H1 (cell line): ENCODE results near the gene UBQLN3. TPM values are rescaled to one million over a fixed set of nuclear protein-coding genes. Genes with fewer than 3 reads are reported as not detected.

Experiments used
- CTCF ChIA-PET: fragments of 300-600 bp; sonication (Branson Sonifier 250); formaldehyde crosslinking; loops from one replicate; lab custom pipeline; 2021; ENCODE audit not compliant: partially characterized antibody; lab: Charles Lee
- POLR2A ChIA-PET: fragments of 300-600 bp; sonication (Branson Sonifier 250); formaldehyde crosslinking; loops from one replicate; lab custom pipeline; 2021; ENCODE audit warnings: inconsistent platforms; ENCODE audit not compliant: partially characterized antibody; lab: Charles Lee
- DNase-seq, 2 experiments: peaks; one replicate each; pipeline versions ENCODE4 v3.0.0 to v3.0.0-alpha.2; 2010 to 2022; ENCODE audit warnings: low spot score in 2 of 2, low read depth in 1 of 2, mixed read lengths in 1 of 2
- FAIRE-seq: peaks from 2 replicates; lab custom pipeline; 2011; peaks lifted over from hg19 to GRCh38; lab: Jason Lieb, UNC
- H2AFZ ChIP-seq: 2 replicates; pipeline ENCODE4 v1.8.1; 2012; ENCODE audit warnings: low read length, inconsistent platforms
- H2AK5ac ChIP-seq: 2 replicates; pipeline ENCODE4 v1.6.1; 2013; ENCODE audit warnings: low read depth, low read length
- H2BK120ac ChIP-seq: replicated peaks from 2 replicates; pipeline ENCODE3; 2013; ENCODE audit warnings: low read depth, low read length, inconsistent platforms
- H2BK12ac ChIP-seq: 2 replicates; pipeline ENCODE4 v1.6.1; 2013; ENCODE audit warnings: low read depth, low read length
- H2BK15ac ChIP-seq: 2 replicates; pipeline ENCODE4 v1.6.1; 2013; ENCODE audit warnings: low read length
- H2BK20ac ChIP-seq: 2 replicates; pipeline ENCODE4 v1.6.1; 2013; ENCODE audit warnings: low read length
- H2BK5ac ChIP-seq: 2 replicates; pipeline ENCODE4 v1.6.1; 2013; ENCODE audit warnings: low read depth, low read length
- H3K14ac ChIP-seq: 2 replicates; pipeline ENCODE4 v1.6.1; 2013; ENCODE audit warnings: inconsistent platforms; ENCODE audit not compliant: insufficient read length
- H3K18ac ChIP-seq: 2 replicates; pipeline ENCODE4 v1.6.1; 2013; ENCODE audit warnings: low read length; ENCODE audit errors: extremely low read depth
- H3K23ac ChIP-seq: 2 replicates; pipeline ENCODE4 v1.6.1; 2013; ENCODE audit warnings: inconsistent platforms; ENCODE audit not compliant: insufficient read length
- H3K23me2 ChIP-seq: 2 replicates; pipeline ENCODE4 v1.6.1; 2013; ENCODE audit warnings: low read depth, low read length
- H3K27ac ChIP-seq: 2 replicates; pipeline ENCODE4 v1.6.1; 2011; ENCODE audit warnings: low read depth, low read length, inconsistent platforms
- H3K27me3 ChIP-seq, 4 experiments: replicated peaks in 1 of 4; 1 replicate in 1 of 4; 2 replicates in 3 of 4; pipeline versions ENCODE4 v1.6.1 to v1.8.1; 2011 to 2013; ENCODE audit warnings: low read length in 3 of 4, mild to moderate bottlenecking in 3 of 4, inconsistent platforms in 2 of 4, mixed read lengths in 2 of 4, moderate library complexity in 1 of 4; ENCODE audit not compliant: control insufficient read depth in 3 of 4, insufficient read depth in 3 of 4; ENCODE audit errors: extremely low read depth in 1 of 4
- H3K36me3 ChIP-seq, 4 experiments: 2 replicates each; pipeline versions ENCODE4 v1.6.1 to v1.8.1; 2011 to 2013; ENCODE audit warnings: mild to moderate bottlenecking in 4 of 4, low read length in 3 of 4, moderate library complexity in 2 of 4, control low read depth in 1 of 4, inconsistent platforms in 1 of 4; ENCODE audit not compliant: insufficient read depth in 4 of 4, control insufficient read depth in 2 of 4
- H3K4ac ChIP-seq: replicated peaks from 2 replicates; pipeline ENCODE3; 2013; ENCODE audit warnings: low read length, low read depth, mixed read lengths, inconsistent platforms; ENCODE audit not compliant: insufficient read length
- H3K4me1 ChIP-seq, 4 experiments: replicated peaks in 1 of 4; 1 replicate in 1 of 4; 2 replicates in 3 of 4; pipeline versions ENCODE4 v1.6.1 to v1.8.1; 2011 to 2013; ENCODE audit warnings: low read length in 3 of 4, inconsistent platforms in 2 of 4, mixed read lengths in 1 of 4; ENCODE audit not compliant: insufficient read depth in 4 of 4, control insufficient read depth in 3 of 4
- H3K4me2 ChIP-seq, 2 experiments: 2 replicates each; pipeline versions ENCODE4 v1.6.1 to v1.8.1; 2011 to 2013; ENCODE audit warnings: low read depth in 2 of 2, low read length in 2 of 2, control low read depth in 1 of 2, inconsistent platforms in 1 of 2, mild to moderate bottlenecking in 1 of 2; ENCODE audit not compliant: insufficient read depth in 1 of 2
- H3K4me3 ChIP-seq, 4 experiments: fragments of 200-600, 300-600 bp in 1 of 4; sonication (generic), shearing (Covaris generic), sonication (Bioruptor Twin) in 1 of 4; 2 replicates each; pipeline versions ENCODE4 v1.5.1 to v1.8.1; 2011 to 2016; ENCODE audit warnings: low read length in 4 of 4, low read depth in 3 of 4, control low read depth in 2 of 4, inconsistent platforms in 2 of 4, mild to moderate bottlenecking in 2 of 4, mixed read lengths in 1 of 4, moderate library complexity in 1 of 4; ENCODE audit not compliant: insufficient read depth in 2 of 4; ENCODE audit errors: extremely low read depth in 1 of 4
- H3K56ac ChIP-seq: replicated peaks from 2 replicates; pipeline ENCODE3; 2013; ENCODE audit warnings: low read depth, mild to moderate bottlenecking, mixed read lengths, low read length, inconsistent platforms; ENCODE audit not compliant: insufficient read length
- H3K79me1 ChIP-seq: 2 replicates; pipeline ENCODE4 v1.6.1; 2013; ENCODE audit warnings: low read depth, low read length, control low read depth
- H3K79me2 ChIP-seq, 2 experiments: 2 replicates each; pipeline versions ENCODE4 v1.6.1 to v1.8.1; 2012 to 2013; ENCODE audit warnings: low read length in 2 of 2, mild to moderate bottlenecking in 2 of 2, inconsistent platforms in 1 of 2; ENCODE audit not compliant: insufficient read depth in 2 of 2, control insufficient read depth in 1 of 2
- H3K9ac ChIP-seq, 4 experiments: replicated peaks in 1 of 4; 1 replicate in 1 of 4; 2 replicates in 3 of 4; pipeline versions ENCODE4 v1.6.1 to v1.8.1; 2011 to 2013; ENCODE audit warnings: low read depth in 3 of 4, low read length in 3 of 4, control low read depth in 2 of 4, mild to moderate bottlenecking in 2 of 4, moderate library complexity in 2 of 4, inconsistent platforms in 1 of 4; ENCODE audit errors: extremely low read depth in 1 of 4
- H3K9me3 ChIP-seq, 2 experiments: 2 replicates each; pipeline versions ENCODE4 v1.6.1 to v1.8.1; 2012 to 2013; ENCODE audit warnings: mild to moderate bottlenecking in 2 of 2, moderate library complexity in 2 of 2, control low read depth in 1 of 2, inconsistent platforms in 1 of 2, low read depth in 1 of 2, low read length in 1 of 2, mixed read lengths in 1 of 2; ENCODE audit not compliant: insufficient read depth in 2 of 2
- H4K20me1 ChIP-seq, 2 experiments: replicated peaks in 1 of 2; 2 replicates each; pipeline versions ENCODE3 to v1.8.1; 2011 to 2013; ENCODE audit warnings: inconsistent platforms in 2 of 2, low read length in 2 of 2, mild to moderate bottlenecking in 1 of 2; ENCODE audit not compliant: insufficient read depth in 2 of 2, control insufficient read depth in 1 of 2
- H4K5ac ChIP-seq: 2 replicates; pipeline ENCODE4 v1.6.1; 2013; ENCODE audit warnings: low read length, low read depth, mixed read lengths, inconsistent platforms; ENCODE audit not compliant: insufficient read length
- H4K8ac ChIP-seq: 2 replicates; pipeline ENCODE4 v1.8.0; 2013; ENCODE audit warnings: mild to moderate bottlenecking, moderate library complexity, low read length, inconsistent platforms; ENCODE audit not compliant: insufficient read depth; ENCODE audit errors: extremely low read depth
- H4K91ac ChIP-seq: replicated peaks from 2 replicates; pipeline ENCODE3; 2013; ENCODE audit warnings: low read length, mixed read lengths, inconsistent platforms; ENCODE audit not compliant: insufficient read length
- ASH2L ChIP-seq: fragments of 200-600, 300-600 bp; sonication (generic); IDR thresholded peaks from one replicate; pipeline ENCODE4 v1.7.1; 2017; ENCODE audit warnings: low read length
- ATF3 ChIP-seq: IDR thresholded peaks from 2 replicates; pipeline ENCODE4 v1.6.1; 2011; ENCODE audit warnings: low read depth, mild to moderate bottlenecking, low read length; ENCODE audit not compliant: insufficient read depth
- CBX5 ChIP-seq: fragments of 300-800, 300-1000 bp; sonication (generic); IDR thresholded peaks from 2 replicates; pipeline ENCODE4 v1.7.1; 2016; ENCODE audit warnings: antibody characterized with exemption, low read length, low read depth
- PHF8 ChIP-seq: fragments of 200-600 bp; sonication (generic); conservative IDR thresholded peaks from 2 replicates; pipeline ENCODE4 v1.7.1; 2012; ENCODE audit warnings: low read depth, mild to moderate bottlenecking, inconsistent platforms, low read length, moderate library complexity
- POLR2A ChIP-seq, 2 experiments: IDR thresholded peaks; 1 replicate in 1 of 2; 2 replicates in 1 of 2; pipeline ENCODE4 v1.6.1; 2011; ENCODE audit warnings: low read depth in 2 of 2, low read length in 2 of 2, mild to moderate bottlenecking in 2 of 2; ENCODE audit errors: control extremely low read depth in 1 of 2
- POLR2AphosphoS5 ChIP-seq: IDR thresholded peaks from 2 replicates; pipeline ENCODE4 v1.6.1; 2011; ENCODE audit warnings: low read depth, low read length
- RAD21 ChIP-seq, 2 experiments: IDR thresholded peaks in 1 of 2; conservative IDR thresholded peaks in 1 of 2; 2 replicates each; pipeline ENCODE4 v1.6.1; 2011; ENCODE audit warnings: low read depth in 2 of 2, low read length in 2 of 2, improper control_type of control experiment in 1 of 2, inconsistent platforms in 1 of 2, mild to moderate bottlenecking in 1 of 2, moderate library complexity in 1 of 2
- RNF2 ChIP-seq: fragments of 200-900, 300-1000 bp; sonication (generic); IDR thresholded peaks from 2 replicates; pipeline ENCODE4 v1.7.1; 2016; ENCODE audit warnings: borderline replicate concordance, low read depth, mild to moderate bottlenecking, antibody characterized with exemption, low read length; ENCODE audit not compliant: poor library complexity, severe bottlenecking; ENCODE audit errors: missing control alignments
- SIRT6 ChIP-seq: IDR thresholded peaks from one replicate; pipeline ENCODE4 v1.7.1; 2012; ENCODE audit warnings: low read length, inconsistent platforms
- WGBS, 2 experiments: shearing (Covaris generic) in 1 of 2; methylation state at CpG; one replicate each; pipeline versions ENCODE4 v1.1.6 to v1.1.7; 2013 to 2015; ENCODE audit warnings: low lambda C conversion rate in 2 of 2, mixed read lengths in 2 of 2, inconsistent platforms in 1 of 2, low coverage in 1 of 2, missing lambda C conversion rate in 1 of 2; ENCODE audit not compliant: insufficient replicate concordance in 2 of 2, insufficient coverage in 1 of 2, insufficient read length in 1 of 2; ENCODE audit errors: extremely low coverage in 1 of 2, missing lambda C conversion rate in 1 of 2; 5-methylcytosine and 5-hydroxymethylcytosine counted together
- polyA plus RNA-seq, 7 experiments: library from polyadenylated mRNA; depleted of rRNA in 3 of 7; stranded (reverse) in 5 of 7; unstranded in 2 of 7; fragments of >200 nt in 5 of 7; fragments of 200-250 nt in 2 of 7; gene quantifications; 1 replicate in 5 of 7; 2 replicates in 1 of 7; 4 replicates in 1 of 7; pipeline versions ENCODE4 v1.2.1 to v1.2.3, GENCODE V29; 2011 to 2013; ENCODE audit warnings: missing spikeins in 2 of 7, mixed read lengths in 2 of 7
- total RNA-seq: library from RNA; stranded (reverse); fragmentation: NEBNext Ultra II Directional; extraction: Animal tissue kit (Norgen Biotek cat#: 25700); gene quantifications from 2 replicates; pipeline ENCODE4 v1.2.1, GENCODE V29; 2021

Gene UBQLN3
- total and polyA plus RNA-seq, 2 of the 8 experiments (the other 6 are each of a cell fraction or from before 2014, with no cell fraction given) = not detected

GRCh38 chr11:5527716-5528115, 18.0 kb upstream of the UBQLN3 start:
- H3K4ac ChIP-seq = no peak overlapping the region
- no peak overlapping the region for H3K23ac ChIP-seq
- no peaks in the 10 kb centered on the region for H4K20me1 ChIP-seq
- no peaks in the 10 kb centered on the region for H3K9me3 ChIP-seq
- no peak overlapping the region for H3K27ac ChIP-seq
- no peaks in the 10 kb centered on the region for H3K36me3 ChIP-seq
- H2AK5ac ChIP-seq = no peak overlapping the region
- H3K4me2 ChIP-seq = no peak overlapping the region
- H2BK120ac ChIP-seq = no peak overlapping the region
- H4K8ac ChIP-seq = no peak overlapping the region
- no peak for DNase-seq
- no peak overlapping the region for H2AFZ ChIP-seq
- no peaks in the 10 kb centered on the region for H3K79me2 ChIP-seq
- H3K4me1 ChIP-seq = peaks cover 0 to 3% (median 0%) of the 10 kb centered on the region in 4 experiments; a peak in 1 of 7 replicates
- H3K56ac ChIP-seq = no peak overlapping the region
- 96% methylated on average over 5 of the region's 5 CpGs; no CpG with 5 or more reads in 1 of the 2 experiments for WGBS, 2 experiments
- H3K27me3 ChIP-seq = no peaks in the 10 kb centered on the region; a peak in 2 of 7 replicates
- no peak overlapping the region for H2BK20ac ChIP-seq
- H2BK5ac ChIP-seq = no peak overlapping the region
- no peak overlapping the region for H3K14ac ChIP-seq
- no peak overlapping the region for H2BK12ac ChIP-seq
- TF ChIP-seq CBX5 (no peak), ATF3 (no peak), POLR2A (IDR thresholded peaks at IDR 0.05; ENCODE audit: control extremely low read depth in 1 of 2, low read depth in 2 of 2, low read length in 2 of 2) (no peak), POLR2AphosphoS5 (no peak), RNF2 (no peak), RAD21 (IDR thresholded peaks at IDR 0.05 in 1 of 2, conservative IDR thresholded peaks at IDR 0.05 in 1 of 2; ENCODE audit: low read depth in 2 of 2, low read length in 2 of 2) (no peak), SIRT6 (no peak), ASH2L (no peak), PHF8 (no peak)
- TF ChIP-seq, all 59 proteins: peak for 0
- Histone ChIP-seq H4K5ac (no peak overlapping the region), H3K18ac (no peak overlapping the region), H3K79me1 (no peaks in the 10 kb centered on the region), H3K9ac (no peak overlapping the region), H3K23me2 (no peaks in the 10 kb centered on the region), H3K4me3 (no peak overlapping the region), H2BK15ac (no peak overlapping the region), H4K91ac (no peak overlapping the region)
- POLR2A ChIA-PET = no interaction called here
- CTCF ChIA-PET = interaction anchor here (1.7 kb wide), 1 partner anchor 8 kb away, joined by 3 read pairs; no protein-coding TSS in a partner anchor
- FAIRE-seq = no peak
